ENCODE measurements around the gene SKI.

SKI gene

DNA sequence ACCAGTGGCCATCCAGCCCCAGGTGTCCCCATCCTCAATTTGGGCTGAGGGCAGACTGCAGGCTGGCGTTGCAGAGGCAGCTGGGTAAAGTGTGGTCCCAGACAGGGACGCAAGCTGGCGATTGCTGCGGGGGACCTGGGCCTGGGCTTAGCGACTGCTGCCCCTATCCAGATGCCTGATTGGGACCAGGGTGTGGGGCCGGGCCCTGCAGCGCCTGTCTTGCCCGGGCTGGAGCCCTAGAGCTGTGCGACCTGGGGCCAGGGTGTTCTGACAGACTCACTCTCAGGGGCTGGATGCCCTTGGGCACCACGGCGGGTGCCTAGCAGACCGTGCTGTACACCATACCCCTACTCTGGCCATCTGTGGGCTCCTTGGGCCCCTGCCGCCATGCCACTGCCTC is 17.3 kb upstream of the SKI start:
- no peak for DNase-seq

DNA sequence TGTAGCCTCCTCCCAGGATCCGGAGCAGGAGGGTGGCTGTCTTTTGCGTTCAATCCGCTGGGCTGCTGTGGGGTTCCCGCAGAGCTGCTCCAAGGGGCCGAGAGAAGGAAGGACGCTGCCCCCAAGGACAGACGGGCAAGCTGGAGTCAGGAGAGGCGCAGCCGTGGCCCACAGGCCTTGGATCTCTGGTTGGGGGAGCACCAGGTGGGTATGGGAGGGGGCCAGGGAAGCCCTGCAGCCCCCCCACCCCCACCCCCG is 15.9 kb upstream of the SKI start:
- DNase-seq: no peak

- peak; percentile 95 for DNase-seq
Observed at GRCh38 chr1:2212532-2213491, 15.3 kb upstream of the SKI start.

DNA sequence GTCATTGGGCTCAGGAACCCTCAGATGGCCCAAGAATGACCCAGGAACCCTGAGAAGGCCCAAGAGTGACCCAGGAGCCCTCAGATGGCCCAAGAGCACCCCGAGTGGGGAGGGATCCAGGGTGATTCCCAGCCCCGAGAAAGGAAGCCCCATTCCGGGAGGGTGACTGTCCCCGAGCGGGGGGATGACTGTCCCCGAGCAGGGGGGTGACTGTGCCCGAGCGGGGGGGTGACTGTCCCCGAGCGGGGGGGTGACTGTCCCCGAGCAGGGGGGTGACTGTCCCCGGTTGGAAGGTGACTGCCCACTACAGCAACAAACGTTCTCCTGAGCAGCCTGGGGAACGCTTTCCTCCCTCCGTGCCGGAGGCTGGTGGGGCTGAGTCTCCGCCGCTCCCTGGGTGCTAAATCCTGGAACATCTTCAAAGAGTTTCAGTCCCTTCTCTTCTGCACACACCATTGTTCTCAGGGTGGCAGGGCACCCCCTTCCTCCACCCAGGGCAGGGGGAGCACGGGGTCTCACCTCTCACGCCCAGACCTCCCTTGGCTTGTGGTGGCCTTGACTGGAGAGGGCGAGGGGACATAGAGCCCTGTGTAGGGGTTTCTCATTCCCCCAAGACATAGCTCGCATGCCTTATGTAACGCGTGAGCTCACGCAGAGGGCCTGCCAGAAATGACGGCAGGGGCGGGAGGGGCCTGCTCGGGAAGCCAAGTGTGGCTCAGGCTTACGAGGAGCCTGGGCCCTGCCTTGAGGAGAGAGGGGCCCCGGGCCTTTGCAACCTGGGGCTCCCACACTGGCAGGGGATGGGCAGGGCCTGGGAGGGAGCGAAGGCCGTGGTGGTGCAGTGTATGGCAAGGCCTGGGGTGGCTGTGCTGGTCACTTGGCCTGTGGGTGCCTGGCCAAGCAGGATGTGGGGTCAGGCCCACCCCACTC is 14.3 kb upstream of the SKI start:
- DNase-seq: no peak

DNA sequence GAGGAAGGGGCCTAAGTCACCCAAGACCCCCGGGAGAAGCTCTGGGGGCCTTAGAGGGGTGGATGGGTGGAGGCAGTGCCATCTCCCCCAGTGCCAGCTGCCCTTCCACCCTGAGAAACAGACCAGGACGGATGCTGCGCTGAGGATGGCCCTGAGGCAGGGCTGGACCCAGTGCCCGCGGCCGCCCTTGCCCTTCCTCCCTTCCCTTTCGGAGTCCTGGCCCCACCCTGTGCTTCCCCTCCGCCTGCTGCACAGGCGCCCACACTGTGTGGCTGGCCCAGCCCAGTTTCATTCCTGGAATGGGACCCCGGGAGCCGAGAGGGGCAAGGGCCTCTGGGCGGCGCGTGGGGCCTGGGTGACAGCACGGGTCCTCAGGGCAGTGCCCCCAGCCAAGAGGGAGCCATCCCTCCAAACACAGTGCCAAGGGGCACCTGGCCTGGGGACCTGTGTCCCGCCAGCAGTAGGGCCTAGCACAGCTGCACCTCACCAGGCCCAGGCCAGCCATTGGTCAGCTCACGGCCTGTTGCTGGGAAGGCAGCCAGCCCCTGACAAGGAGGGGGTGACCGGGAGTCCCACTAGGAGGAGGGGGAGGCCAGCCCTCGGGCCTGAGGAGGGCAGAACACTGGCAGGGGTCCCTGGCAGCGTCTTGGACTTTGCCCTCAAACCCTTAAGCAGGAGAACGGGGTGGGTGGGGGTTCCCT is 13.4 kb upstream of the SKI start:
- no peak for DNase-seq

- DNase-seq: no peak
Observed at GRCh38 chr1:2215329-2215728, 12.8 kb upstream of the SKI start.

- no peak for DNase-seq
Observed at GRCh38 chr1:2215909-2216766, 12.0 kb upstream of the SKI start.

DNA sequence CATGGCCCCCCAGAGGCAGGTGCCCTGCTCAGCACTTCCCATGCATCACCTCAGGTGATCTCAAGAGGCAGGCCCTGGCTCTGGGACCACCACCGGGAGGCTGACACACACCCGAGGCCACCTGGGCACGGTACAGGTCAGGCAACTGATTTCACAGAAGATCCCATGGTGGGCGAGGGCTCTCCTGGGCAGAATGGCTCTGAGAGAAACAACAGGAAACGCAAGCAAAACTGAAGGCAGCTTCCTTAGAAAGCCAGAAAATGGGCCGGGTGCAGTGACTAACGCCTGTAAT is 11.4 kb upstream of the SKI start:
- no peak for DNase-seq

GRCh38 chr1:2221271-2221670 is 6.8 kb upstream of the SKI start:
- no peak for DNase-seq

DNA sequence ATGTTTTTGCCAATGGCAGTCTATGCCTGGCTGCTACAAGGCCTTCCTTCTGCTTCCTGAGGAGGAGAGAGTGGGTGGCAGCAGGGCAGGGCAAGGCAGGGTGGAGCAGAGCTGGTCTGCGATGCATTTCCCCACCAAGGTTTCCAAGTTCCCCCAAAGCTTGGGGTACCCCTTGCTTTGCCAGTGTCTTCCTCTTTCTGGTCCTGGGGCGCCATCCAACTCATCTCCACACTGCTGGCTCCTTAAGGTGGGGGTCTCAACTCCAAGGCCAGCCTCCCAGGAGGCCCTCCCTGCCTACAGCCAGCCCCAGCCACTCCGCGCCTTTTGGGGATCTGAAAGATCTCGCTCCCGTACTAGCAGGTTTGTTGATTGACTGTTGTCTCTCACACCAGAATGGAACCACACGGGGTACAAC is 3.9 kb upstream of the SKI start:
- no peak for DNase-seq

- DNase-seq: no peak
Observed at GRCh38 chr1:2224631-2225428, 3.3 kb upstream of the SKI start.

DNA sequence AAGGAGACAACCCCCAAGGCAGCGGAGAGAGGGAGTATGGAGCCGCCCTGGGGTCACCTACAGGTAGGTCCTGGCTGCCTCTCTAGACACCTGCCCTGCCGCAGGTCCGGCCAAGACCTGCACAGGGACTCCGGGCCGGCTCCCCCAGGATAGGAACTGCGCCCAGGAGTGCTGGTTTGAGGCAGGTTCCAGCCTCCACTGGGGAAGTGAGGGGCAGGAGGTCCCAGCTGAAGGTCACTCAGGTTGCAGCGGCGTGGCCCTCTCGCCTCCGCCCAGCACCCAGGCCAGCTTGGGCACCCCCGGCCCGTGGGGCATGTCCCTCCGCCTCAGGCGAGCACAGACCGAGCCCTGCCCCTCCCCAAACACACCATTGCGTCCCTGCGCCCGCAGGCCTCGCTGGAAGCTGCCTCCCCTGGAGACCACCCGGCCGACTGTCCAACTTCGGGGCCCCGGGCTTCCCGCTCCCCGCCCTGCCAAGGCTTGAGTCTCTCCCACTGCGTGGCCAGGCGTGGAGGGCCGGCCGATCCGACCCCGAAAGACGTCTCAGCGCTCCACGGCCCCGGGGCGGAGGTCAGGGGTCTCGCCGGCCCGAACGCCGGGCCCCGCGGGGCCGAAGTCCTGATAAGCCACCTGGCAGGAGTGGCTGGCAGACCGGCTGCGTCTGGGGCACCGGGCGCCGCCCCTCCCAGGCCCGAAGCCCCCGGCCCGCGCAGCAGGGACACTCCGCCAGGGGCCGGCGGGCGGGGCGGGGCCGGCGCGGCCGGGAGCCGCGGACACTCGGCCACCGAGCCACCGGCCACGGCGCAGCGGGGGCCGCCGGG is 1.4 kb upstream of the SKI start:
- DNase-seq: peak; percentile 54

- DNase-seq: peak; percentile 98
Observed at GRCh38 chr1:2227346-2228156, 568 bp upstream of the SKI start.

DNA sequence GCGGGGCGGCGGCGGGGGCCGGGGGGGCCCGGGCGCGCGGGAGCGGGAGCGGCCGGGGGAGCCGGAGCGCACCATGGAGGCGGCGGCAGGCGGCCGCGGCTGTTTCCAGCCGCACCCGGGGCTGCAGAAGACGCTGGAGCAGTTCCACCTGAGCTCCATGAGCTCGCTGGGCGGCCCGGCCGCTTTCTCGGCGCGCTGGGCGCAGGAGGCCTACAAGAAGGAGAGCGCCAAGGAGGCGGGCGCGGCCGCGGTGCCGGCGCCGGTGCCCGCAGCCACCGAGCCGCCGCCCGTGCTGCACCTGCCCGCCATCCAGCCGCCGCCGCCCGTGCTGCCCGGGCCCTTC is 546 bp downstream of the SKI start:
- peak; percentile 76 for DNase-seq

DNA sequence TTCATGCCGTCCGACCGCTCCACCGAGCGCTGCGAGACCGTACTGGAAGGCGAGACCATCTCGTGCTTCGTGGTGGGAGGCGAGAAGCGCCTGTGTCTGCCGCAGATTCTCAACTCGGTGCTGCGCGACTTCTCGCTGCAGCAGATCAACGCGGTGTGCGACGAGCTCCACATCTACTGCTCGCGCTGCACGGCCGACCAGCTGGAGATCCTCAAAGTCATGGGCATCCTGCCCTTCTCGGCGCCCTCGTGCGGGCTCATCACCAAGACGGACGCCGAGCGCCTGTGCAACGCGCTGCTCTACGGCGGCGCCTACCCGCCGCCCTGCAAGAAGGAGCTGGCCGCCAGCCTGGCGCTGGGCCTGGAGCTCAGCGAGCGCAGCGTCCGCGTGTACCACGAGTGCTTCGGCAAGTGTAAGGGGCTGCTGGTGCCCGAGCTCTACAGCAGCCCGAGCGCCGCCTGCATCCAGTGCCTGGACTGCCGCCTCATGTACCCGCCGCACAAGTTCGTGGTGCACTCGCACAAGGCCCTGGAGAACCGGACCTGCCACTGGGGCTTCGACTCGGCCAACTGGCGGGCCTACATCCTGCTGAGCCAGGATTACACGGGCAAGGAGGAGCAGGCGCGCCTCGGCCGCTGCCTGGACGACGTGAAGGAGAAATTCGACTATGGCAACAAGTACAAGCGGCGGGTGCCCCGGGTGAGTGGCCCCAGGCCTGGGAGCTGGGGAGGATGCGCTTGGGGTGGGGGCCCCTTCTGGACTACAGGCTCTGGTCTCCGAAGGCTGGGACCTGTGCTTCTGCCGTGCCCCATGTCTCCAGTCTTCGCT is 1.1 kb downstream of the SKI start:
- DNase-seq: peak; percentile 85

DNA sequence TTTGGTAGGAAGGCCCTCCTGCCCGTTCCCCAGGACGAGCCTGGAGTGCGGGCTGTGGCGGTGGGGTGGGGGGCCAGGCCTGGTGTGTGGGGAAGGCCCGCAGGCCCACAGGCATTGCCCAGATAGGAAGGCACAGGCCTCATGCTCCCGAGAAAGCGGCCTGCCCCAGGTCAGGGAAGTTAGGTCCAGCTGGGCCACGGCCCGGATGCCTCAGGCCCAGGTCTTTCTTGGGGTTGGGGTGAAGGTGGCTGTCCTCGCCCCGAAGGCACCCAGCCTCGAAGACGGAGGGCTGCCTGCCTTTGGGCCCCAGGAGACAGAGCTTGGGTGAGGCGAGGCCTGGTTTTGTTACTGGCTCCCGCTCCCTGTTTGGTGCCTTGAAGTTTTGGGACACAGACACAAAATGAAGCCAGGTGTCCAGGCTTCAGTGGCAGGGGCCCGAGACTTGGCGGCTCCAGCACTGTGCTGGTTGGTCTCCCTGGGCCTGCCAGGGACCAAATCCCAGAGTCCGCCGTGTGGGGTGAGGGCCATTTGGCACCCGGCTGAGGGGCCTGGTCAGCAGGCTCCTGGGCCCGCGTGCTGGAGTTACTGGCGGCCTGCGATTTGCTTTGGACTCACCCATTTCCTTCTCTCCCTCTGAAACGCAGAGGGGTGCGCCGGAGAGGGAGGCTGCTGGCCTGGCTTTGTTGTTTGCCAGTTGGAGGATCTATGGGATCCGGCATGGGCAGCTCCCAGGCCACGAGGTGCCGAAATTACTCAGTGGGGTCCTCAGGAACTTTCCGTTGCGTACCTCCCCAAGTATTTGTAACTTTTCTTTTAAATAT is 2.0 kb downstream of the SKI start:
- no peak for DNase-seq

GRCh38 chr1:2230781-2231531 is 2.8 kb downstream of the SKI start:
- DNase-seq: no peak

All from DMS53 (cell line).